C4-2B (cell line): Measurements from ENCODE around the gene TTC23.

Source experiments
- H3K27ac ChIP-seq: fragments of 450-650 bp; 2 replicates; pipeline ENCODE4 v1.5.1; 2017
- ZFX ChIP-seq: fragments of 450-650 bp; IDR thresholded peaks from 2 replicates; pipeline ENCODE4 v1.6.1; 2017
- TF ChIP-seq, protein P1 (sequence below): fragments of 450-650 bp; conservative IDR thresholded peaks from 2 replicates; pipeline ENCODE4 v1.5.1; 2017; ENCODE audit warnings: mild to moderate bottlenecking

The TTC23 gene

DNA sequence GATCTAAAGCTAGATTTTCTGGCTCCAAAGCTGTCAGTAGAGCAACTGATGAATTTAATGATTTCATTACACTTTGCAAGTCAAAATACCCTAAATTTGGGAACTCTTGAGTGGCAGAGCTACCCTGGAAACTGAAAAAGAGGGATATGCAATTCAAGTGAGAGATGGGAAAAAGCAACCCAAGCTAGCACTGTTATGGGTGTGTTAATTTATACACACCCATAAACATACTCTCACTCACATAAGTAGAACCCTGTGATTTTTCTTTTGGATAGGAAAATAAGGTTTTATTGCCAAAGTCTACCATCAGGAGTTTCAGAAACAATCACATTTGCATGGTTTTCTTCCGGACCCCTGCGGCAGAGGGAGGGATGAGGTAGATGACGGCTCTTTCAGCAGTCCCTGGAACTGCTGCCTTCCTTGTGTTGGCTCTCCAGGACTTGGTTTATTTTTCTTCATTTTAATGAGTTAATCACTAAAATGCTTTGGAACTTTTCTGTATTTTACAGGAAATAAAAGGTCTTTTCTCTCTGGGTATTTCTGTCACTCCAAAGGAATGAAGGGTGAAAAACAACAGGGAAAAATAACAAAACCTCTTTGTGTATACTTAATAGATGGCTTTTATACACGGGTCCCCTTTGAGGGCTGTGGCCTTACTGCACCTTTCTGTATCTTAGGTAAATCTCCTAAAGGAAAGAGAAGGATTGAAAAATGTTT is 63.8 kb downstream of the TTC23 start:
- TF ChIP-seq, protein P1, sequence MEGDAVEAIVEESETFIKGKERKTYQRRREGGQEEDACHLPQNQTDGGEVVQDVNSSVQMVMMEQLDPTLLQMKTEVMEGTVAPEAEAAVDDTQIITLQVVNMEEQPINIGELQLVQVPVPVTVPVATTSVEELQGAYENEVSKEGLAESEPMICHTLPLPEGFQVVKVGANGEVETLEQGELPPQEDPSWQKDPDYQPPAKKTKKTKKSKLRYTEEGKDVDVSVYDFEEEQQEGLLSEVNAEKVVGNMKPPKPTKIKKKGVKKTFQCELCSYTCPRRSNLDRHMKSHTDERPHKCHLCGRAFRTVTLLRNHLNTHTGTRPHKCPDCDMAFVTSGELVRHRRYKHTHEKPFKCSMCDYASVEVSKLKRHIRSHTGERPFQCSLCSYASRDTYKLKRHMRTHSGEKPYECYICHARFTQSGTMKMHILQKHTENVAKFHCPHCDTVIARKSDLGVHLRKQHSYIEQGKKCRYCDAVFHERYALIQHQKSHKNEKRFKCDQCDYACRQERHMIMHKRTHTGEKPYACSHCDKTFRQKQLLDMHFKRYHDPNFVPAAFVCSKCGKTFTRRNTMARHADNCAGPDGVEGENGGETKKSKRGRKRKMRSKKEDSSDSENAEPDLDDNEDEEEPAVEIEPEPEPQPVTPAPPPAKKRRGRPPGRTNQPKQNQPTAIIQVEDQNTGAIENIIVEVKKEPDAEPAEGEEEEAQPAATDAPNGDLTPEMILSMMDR: no peak
- TF ChIP-seq ZFX: no peak
- no peak overlapping the region for H3K27ac ChIP-seq

DNA sequence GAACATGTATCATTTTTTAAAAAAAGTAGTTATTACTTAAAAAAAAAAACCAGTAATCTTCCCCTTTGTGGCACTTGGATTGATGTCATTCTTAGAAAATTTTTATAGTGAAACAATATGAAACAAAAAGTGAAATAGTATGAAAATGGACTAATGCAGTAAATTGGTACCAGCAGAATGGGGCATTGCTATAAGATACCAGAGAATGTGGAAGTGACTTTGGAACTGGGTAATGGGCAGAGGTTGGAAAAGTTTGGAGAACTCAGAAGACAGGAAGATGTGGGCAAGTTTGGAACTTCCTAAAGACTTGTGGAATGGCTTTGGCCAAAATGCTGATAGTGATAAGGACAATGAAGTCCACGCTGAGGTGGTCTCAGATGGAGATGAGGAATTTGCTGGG is 66.6 kb downstream of the TTC23 start:
- TF ChIP-seq, protein P1: no peak
- TF ChIP-seq ZFX: no peak
- H3K27ac ChIP-seq: no peak overlapping the region

DNA sequence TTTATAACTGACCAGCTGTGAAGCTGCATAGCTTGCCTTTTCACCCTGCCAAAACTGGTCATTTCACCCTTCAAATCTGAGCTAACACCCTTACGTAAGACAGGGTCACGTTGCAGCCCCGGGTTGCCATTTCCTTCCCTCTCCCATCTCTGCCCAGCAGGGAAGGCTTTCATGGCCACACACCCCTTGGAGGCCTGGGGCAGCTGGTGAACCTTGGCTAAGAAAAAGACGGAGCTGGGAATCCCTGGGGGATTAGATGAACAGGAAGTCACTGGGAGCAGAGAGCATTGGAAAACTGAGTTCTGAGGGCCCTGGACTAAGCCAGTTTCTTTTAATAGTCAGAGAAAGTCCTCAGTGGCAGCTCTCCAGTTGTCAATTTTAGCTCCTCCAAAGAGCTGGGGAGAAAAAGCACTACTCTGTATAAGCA is 67.8 kb downstream of the TTC23 start:
- no peak overlapping the region for H3K27ac ChIP-seq
- TF ChIP-seq, protein P1: no peak
- no peak for TF ChIP-seq ZFX

DNA sequence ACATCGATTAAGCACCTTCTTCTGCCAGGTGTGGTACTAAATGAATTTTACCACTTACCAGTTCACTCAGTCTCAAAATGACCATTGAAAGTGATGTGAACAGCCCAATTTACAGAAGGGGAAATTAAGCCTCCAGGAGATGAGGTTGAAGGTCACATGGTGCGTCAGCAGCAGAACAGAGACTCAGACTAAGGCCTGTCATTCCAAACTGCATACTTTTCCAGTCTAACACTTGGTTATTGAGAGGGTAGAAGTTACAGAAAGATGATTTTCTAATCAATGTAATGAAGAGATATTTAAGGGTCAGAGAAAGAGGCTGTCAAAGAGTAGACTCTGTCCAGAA is 68.4 kb downstream of the TTC23 start:
- no peak for TF ChIP-seq ZFX
- TF ChIP-seq, protein P1: no peak
- H3K27ac ChIP-seq: no peak overlapping the region

DNA sequence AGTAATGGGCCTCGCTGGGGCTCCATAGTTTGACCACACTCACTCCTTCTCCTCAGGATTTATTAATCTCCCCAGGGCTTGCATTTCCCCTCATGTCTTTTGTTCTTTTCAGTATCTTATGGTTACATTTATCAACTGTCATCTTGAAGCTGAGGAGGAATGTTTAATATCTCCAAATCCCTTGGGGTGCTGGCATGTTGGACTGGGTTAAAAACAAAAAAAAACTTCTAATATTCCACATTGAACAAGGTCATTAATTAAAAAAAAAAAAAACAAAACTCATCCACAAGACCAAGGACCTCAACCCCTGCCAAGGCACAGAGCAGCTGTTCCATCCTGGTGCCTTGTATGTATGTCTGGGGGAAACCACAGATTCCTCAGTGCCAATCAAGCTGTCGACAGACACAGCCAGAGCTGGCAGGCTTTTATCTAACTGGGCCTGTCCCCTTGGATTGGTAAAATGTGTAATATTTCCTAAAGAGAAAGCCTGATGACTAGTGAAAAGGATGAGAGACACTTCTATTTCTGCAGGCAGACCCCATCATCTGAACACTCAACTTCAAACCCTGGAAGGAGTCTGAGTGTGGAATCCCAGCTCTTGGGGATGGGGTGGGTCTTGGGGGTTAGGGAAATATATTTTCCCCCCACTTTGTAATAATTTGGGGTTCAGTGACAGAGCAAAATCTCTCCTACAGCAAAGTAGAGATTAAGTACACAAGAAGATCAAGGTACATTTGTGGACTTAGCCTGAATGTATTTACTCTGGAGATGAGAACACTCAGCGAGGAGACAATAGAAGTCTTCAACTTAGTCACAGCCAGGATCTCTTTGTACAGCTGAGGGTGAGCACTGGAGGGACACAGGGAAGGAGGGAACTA is 69.1 kb downstream of the TTC23 start:
- no peak overlapping the region for H3K27ac ChIP-seq
- TF ChIP-seq ZFX: no peak
- TF ChIP-seq, protein P1: no peak

DNA sequence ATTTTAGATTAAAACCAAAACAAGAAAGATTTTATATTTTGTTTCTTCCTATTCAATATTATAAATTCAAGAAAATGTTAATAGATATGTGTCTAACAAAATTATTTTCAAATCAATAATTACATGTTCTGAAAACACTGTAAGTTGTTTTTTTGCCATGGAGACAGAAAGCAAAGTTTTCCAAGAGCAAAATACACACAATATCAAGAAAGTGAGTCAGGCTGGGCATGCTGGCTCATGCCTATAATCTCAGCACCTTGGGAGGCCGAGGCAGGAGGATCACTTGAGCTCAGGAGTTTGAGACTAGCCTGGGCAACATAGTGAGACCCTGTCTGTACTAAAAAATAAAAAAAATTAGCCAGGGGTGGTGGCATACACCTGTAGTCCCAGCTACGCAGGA is 71.7 kb downstream of the TTC23 start:
- no peak for TF ChIP-seq ZFX
- TF ChIP-seq, protein P1: no peak
- peak overlapping the region; percentile 48 for H3K27ac ChIP-seq

DNA sequence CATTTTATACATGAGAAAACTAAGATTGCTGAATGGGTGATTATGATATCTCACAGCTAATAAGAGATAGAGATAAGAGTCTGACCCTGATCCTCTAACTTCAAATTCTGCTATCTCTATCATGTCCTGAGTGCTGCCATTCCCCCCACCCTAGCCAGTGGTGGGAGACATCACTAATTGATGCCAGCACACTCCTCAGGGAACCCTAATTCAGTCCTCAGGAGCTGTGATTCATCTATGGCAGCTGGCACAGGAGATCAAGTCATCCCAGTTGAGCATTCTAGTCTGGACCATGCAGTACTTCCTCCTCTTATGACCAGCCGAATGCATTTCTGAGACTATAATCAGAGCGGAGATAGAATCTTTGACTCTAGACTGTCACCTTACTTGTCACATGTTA is 72.6 kb downstream of the TTC23 start:
- peak overlapping the region; percentile 16; the same call in 1 of the 2 replicates for H3K27ac ChIP-seq
- no peak for TF ChIP-seq ZFX
- TF ChIP-seq, protein P1: no peak
